Measurements from ENCODE around the gene SLC36A2.
"Not testable (repeated sequence)": the region's sequence is repeated elsewhere in the genome, so short reads cannot be mapped to it uniquely, and the experiment has no call there.

The SLC36A2 gene

GRCh38 chr5:151347369-151347768 lies at the start of gene SLC36A2:
SLC36A2 (minus strand) TSS chr5:151347559; CDS start chr5:151347460, 99 bp downstream.
- no peak for DNase-seq (ENCODE audit: low read depth)

GRCh38 chr5:151388960-151389359 lies 41.6 kb upstream of the SLC36A2 start:
- DNase-seq (ENCODE audit: low read depth): no peak

DNA sequence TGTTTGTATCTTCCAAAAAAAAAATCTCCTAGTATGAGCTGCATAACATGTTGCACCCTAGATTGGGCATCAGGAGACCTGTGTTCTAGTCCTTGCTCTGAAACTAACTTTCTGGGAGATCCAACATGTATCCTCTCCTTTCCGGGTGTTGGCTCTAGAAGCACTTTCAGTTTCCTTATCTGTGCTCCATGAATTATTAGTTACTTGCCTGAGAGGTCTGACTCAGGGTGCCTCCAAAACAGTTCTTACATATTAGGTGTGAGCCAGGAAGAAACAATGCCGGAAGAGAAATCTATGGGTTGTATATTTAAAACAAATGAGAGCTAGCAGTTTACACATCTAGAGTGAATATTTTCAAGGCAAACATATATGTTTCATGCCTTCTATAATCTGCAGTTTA lies 36.7 kb upstream of the SLC36A2 start:
- DNase-seq (ENCODE audit: low read depth): no peak

DNA sequence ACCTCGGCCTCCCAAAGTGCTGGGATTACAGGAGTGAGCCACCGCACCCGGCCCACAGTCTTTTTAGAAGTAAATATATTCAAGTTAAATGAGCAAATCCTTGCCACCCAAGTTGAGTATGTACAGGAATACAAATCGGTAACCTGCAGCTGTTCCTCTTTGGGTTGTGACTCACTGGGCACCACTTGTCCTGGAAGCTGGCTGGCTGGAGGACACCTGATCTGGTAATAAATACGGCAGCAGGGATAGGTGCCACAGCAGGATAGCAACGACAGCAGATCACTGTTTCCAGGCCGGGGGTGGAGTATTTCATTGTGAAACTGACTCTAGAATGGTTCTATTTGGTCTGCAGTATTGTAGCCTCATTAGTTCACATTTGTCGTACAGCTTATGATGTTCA lies 35.7 kb upstream of the SLC36A2 start:
- no peak for DNase-seq (ENCODE audit: low read depth)

- no peak for DNase-seq (ENCODE audit: low read depth)
Observed at GRCh38 chr5:151382576-151382975, 35.2 kb upstream of the SLC36A2 start.

DNA sequence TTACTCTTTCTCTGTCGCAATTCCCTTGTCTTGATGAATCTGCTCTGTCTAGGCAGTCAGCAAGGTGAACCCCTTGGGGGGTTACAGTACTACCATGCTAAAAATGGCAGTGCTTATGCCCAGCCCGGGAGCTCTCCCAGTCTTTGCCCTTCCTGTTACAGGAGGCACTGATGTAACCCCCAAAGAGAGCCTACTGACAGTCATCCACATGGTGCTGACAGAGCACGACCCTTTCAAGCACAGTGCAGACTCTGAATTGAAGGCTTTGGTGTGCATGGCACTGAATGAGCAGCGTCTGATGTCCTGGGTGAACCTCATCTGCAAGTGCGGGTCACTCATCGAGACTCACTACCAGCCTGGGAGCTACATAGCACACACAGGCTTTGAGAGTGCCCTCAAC lies 34.5 kb upstream of the SLC36A2 start:
- no peak for DNase-seq (ENCODE audit: low read depth)

- no peak for DNase-seq (ENCODE audit: low read depth)
Observed at GRCh38 chr5:151378616-151379015, 31.3 kb upstream of the SLC36A2 start.

GRCh38 chr5:151374539-151374938 lies 27.2 kb upstream of the SLC36A2 start:
- DNase-seq (ENCODE audit: low read depth): no peak

DNA sequence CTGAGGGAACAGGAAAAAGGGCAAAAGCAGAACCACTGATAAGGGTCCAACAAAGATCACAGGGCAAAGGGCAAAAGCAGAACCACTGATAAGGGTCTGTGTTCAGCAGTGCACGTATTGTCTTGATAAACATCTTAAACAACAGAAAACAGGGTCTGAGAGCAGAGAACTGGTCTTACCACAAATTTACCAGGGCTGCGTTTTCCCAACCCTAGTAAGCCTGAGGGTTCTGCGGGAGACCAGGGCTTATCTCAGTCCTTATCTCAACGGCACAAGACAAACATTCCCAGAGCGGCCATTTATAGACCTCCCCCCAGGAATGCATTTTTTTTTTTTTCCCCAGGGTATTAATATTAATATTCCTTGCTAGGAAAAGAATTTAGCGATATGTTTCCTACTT lies 19.7 kb upstream of the SLC36A2 start:
- DNase-seq (ENCODE audit: low read depth): not testable (repeated sequence)

GRCh38 chr5:151363673-151364072 lies 16.3 kb upstream of the SLC36A2 start:
- DNase-seq (ENCODE audit: low read depth): no peak

- no peak for DNase-seq (ENCODE audit: low read depth)
Observed at GRCh38 chr5:151362970-151363369, 15.6 kb upstream of the SLC36A2 start.

DNA sequence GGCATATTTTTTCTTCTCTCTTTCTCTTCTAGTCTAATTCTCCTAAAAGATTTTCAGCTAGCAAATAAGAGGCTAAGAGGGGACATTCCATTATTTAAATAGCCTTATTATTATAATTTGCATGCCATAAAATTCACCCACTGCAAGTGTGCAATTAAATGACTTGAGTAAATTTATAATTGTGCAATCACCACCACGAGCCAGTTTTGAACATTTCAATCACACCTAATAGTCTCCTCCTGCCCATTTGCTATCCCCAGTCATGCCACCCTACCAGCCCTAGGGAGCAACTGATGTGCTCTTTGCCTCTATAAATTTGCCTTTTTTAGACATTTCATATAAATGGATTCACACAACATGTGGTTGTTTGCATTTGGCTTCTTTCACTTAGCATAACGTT lies 12.0 kb upstream of the SLC36A2 start:
- no peak for DNase-seq (ENCODE audit: low read depth)

DNA sequence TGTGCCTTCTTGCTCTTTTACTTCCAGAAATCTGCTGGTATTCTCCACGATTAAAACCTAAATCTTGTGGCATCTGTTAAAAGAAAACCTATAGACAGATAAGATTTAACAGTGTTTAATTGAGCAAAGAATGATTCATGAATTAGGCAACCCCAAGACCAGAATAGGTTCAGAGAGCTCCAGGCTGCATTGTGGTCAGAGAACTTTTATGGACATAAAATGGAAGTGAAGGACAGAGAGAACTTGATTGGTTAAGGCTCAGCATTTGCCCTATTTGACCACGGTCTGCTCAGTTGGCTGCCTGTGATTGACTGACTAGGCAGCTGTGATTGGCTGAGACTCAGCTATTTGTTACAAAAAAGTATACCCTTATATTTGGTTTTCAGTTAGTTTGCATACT lies 10.4 kb upstream of the SLC36A2 start:
- DNase-seq (ENCODE audit: low read depth): no peak

DNA sequence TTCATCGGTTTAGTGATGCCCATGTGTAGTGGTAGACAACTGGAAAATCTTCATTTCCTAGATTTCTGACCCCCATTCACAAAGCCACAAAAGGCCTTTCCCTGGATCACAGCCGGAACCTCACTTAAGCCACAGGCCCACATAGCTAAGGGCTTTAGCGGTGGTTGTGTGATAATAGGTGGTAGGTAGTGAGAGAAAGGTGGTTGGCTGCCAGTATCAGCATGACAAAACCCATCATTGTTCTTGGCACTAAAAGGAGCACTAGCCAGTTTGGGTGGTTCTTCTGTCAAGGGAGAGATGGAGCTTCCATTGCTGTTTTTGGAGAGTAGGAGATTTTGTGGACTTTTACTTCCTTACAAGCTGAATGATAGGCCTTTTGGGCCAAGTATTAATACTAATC lies 9.7 kb upstream of the SLC36A2 start:
- DNase-seq (ENCODE audit: low read depth): no peak

- no peak for DNase-seq (ENCODE audit: low read depth)
Observed at GRCh38 chr5:151351671-151352070, 4.3 kb upstream of the SLC36A2 start.

- DNase-seq (ENCODE audit: low read depth): no peak
Observed at GRCh38 chr5:151348789-151349188, 1.4 kb upstream of the SLC36A2 start.

DNA sequence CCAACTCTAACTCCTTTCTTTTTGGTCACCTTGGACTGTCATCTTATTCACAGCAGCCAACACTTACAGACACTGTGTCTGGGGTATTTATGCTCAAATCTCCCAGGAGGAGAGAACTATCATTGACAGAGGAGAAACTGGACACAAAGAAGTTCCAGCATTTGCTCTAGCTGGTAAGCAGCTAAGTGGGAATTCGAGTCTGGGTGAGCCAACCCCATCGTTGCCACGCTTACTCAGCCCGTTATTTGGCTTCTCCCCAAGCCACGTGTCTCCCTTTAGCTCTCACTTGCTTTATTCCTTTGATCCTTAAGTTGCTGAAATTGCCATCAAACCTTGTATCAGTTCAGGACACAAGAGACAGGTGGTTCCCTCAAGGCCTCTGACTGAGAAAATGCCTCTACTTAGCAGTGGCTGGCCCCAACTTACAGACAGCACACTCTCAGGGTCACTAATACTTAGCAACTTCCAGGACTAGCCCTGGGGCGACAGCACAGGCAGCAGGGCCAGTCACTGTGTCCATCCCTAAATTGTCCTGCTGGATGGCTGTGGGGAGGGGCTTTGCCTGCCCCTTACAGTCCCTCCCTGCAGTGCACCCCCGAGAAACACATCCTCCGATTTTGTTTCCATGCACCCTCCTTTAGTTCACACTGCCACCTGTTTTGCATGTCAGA lies 1.4 kb downstream of the SLC36A2 start:
- no peak for DNase-seq (ENCODE audit: low read depth)

DNA sequence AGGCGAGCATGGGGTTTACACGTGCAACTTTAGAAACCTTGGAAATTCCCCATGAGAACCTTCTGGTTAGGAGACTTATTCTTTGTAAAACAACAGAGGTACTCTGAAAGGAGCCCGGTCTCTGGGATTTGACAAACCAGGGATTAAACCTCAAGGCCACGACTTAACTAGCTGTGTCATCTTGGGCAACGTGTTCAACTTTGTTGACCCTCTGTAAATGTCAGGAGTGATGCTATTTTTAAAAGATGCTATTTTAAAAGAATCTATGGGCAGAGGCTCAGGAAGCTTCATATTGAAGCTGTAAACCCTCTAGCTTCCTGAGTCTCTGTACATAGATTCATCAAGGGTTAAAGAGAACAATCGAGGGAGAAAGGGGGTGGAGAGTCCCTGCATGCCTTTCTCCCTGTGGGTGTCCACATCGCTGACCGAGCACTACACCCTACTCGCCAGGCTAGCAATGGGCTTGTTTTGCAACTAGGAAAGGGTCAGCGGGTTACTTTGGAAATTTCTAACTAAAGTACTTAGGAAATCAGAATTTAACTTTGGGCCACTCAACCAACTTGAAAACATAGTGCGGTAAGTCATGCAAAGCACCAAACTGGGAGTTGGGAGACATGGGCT lies 2.1 kb downstream of the SLC36A2 start:
- DNase-seq (ENCODE audit: low read depth): no peak

DNA sequence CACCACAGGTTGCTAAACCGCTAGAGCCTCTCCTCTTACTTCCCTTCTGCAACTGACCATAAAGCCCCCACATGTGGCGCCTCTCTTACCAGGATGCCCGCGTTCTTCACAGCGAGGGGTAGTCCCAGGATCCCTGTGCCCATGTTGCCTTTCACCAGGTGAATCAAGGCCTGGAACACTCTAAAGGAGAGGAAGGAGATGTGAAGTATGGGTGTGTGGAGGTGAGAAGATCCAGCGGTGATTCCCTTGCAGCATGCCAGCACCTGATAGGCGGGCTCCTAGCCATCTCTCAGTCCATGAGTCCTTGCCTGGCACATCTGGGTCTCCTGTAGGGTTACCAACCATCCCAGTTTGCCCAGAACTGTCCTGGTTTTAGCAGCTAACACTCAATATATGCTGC lies 3.3 kb downstream of the SLC36A2 start:
- DNase-seq (ENCODE audit: low read depth): no peak

GRCh38 chr5:151340004-151340403 lies 7.4 kb downstream of the SLC36A2 start:
- DNase-seq (ENCODE audit: low read depth): no peak

DNA sequence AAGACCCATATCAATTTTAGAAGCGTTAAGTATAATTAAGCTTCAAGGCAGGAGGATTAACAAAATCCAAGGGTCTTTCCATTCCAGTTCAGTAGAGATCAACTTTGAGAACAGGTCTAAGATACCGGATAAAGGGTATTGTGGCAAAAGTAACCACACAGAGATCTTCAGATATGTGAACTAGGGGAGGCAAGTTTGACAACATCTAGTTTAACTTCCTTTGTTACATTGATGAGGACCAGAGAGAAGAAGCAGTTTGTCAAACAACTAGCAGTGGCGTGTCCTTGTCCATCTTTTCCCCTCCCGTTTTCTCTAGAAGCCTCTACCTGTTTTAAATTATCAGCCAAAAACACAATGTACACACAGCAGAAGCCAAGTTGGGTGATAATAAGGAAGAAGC lies 8.6 kb downstream of the SLC36A2 start:
- no peak for DNase-seq (ENCODE audit: low read depth)

DNA sequence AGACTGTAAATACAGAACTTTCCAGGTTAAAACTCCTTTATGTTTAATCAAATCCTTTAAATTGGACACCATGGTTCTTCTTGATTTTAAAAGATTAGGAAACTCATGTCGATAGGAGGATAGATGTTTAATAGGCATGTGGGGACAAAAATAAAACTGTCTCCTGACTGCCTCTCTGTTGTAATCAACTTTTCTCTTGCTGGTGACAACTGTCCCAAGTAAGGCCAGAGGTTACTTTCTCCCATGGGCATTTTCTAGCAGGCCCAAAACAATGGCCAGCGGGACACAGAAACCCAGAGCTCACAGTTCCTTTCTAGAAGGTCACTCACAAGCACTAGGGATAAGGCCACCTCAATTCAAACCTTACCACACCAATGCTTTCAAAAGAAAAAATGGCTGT lies 14.5 kb downstream of the SLC36A2 start:
- DNase-seq (ENCODE audit: low read depth): no peak

- no peak for DNase-seq (ENCODE audit: low read depth)
Observed at GRCh38 chr5:151328734-151329133, 18.6 kb downstream of the SLC36A2 start.

DNA sequence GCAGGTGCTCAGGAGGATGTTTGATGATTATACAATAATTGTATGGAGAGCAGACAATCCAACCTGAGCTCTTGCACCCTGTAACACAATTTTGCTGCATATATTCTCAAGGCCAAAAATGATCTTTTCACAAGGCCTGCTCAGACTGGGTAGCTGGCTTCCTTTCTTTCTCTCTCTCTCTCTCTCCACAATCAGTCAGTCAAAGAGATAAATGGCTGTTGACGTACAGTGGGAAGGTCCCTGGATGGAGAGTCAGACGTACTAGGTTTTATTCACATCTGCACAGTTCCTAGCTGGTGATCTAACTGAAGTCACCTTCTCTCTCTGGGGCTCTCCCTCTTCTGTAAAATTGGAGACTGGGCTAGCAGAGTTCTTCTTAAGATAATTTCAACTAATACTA lies 19.8 kb downstream of the SLC36A2 start:
- no peak for DNase-seq (ENCODE audit: low read depth)
